Omental fat pad (tissue), 4 donors: ENCODE measurements around the gene STK25. TPM values are rescaled to one million over a fixed set of nuclear protein-coding genes. Genes with fewer than 3 reads are reported as not detected.

Experiments used
- ATAC-seq: fragments of 150-250 bp; one replicate; pipeline ENCODE4 v1.9.1; 2016; ENCODE audit warnings: mild to moderate bottlenecking, moderate library complexity; ENCODE audit not compliant: low FRiP score
- DNase-seq: peaks from one replicate; pipeline ENCODE4 v3.0.0-alpha.2; 2019; ENCODE audit warnings: low spot score
- CTCF ChIP-seq, 3 donors: fragments of 450-650 bp; IDR thresholded peaks; one replicate each; pipeline ENCODE4 v1.5.1; 2016 to 2017; ENCODE audit warnings: antibody characterized with exemption in 3 of 3, mild to moderate bottlenecking in 3 of 3, moderate library complexity in 2 of 3
- total RNA-seq, 4 donors: library from RNA; depleted of rRNA; stranded (reverse); fragments of >200 nt; gene quantifications; one replicate each; pipeline ENCODE4 v1.1.0, GENCODE V29; 2016

STK25 gene
- total RNA-seq, 4 donors from 2014 or later, result 103 to 175 (median 126) TPM

GRCh38 chr2:241516520-241516965, 8.2 kb upstream of the STK25 start:
- TF ChIP-seq CTCF (IDR thresholded peaks at IDR 0.05), result no peak
- no peak for DNase-seq
- peak; percentile 28 for ATAC-seq

- no peak for ATAC-seq
- no peak for TF ChIP-seq CTCF (IDR thresholded peaks at IDR 0.05)
Measured at GRCh38 chr2:241514986-241515737, 6.8 kb upstream of the STK25 start.

GRCh38 chr2:241514553-241514952, 6.2 kb upstream of the STK25 start:
- DNase-seq (no peak), ATAC-seq (no peak)
- TF ChIP-seq CTCF (IDR thresholded peaks at IDR 0.05), result no peak

More at GRCh38 chr2:241514986-241515737, 6.8 kb upstream of the STK25 start:
- no peak for DNase-seq

GRCh38 chr2:241511091-241511741, 2.8 kb upstream of the STK25 start:
- DNase-seq (no peak), ATAC-seq (no peak)
- no peak for TF ChIP-seq CTCF (IDR thresholded peaks at IDR 0.05)

- DNase-seq (no peak), ATAC-seq (peak; percentile 0)
- TF ChIP-seq CTCF (IDR thresholded peaks at IDR 0.05), result no peak
Measured at GRCh38 chr2:241509155-241509784, 886 bp upstream of the STK25 start.

GRCh38 chr2:241507430-241508239, 749 bp downstream of the STK25 start:
- DNase-seq (no peak), ATAC-seq (peak; percentile 41)
- TF ChIP-seq CTCF (IDR thresholded peaks at IDR 0.05), result no peak
